ENCODE measurements around the gene CRTC1. TPM values are rescaled to one million over a fixed set of nuclear protein-coding genes. Genes with fewer than 3 reads are reported as not detected.

CRTC1 gene
- total RNA-seq, 4 donors from 2014 or later = 2.8 to 8.8 (median 3.7) TPM

- intact Hi-C loops (cut with DNase I; ENCODE audit: low total_unique reads) (no loop called here), in situ Hi-C loops (cut with MboI; ENCODE audit: low sequenced_read_pairs in 4 of 4) (no loop called here)
- no peak for ATAC-seq
- peak overlapping the region in 1 of 4 donors; percentile 9 for H3K4me3 ChIP-seq
- H3K27me3 ChIP-seq = no peaks in the 10 kb centered on the region
- H3K36me3 ChIP-seq = no peaks in the 10 kb centered on the region
- no peaks in the 10 kb centered on the region for H3K9me3 ChIP-seq
- TF ChIP-seq POLR2A (IDR thresholded peaks at IDR 0.05) (no peak), CTCF (IDR thresholded peaks at IDR 0.05 in 4 of 5, conservative IDR thresholded peaks at IDR 0.05 in 1 of 5) (no peak)
- H3K27ac ChIP-seq = peak overlapping the region; percentile 71 to 82 (median 78)
- H3K4me1 ChIP-seq = peaks cover 41 to 46% of the 10 kb centered on the region in 2 donors
- DNase-seq = no peak
Observed at GRCh38 chr19:18651300-18651699, 32.2 kb upstream of the CRTC1 start.

GRCh38 chr19:18651733-18652132 is 31.7 kb upstream of the CRTC1 start:
- Histone ChIP-seq H3K27ac (peak overlapping the region; percentile 71 to 82 (median 78)), H3K27me3 (no peaks in the 10 kb centered on the region), H3K9me3 (no peaks in the 10 kb centered on the region), H3K4me1 (peaks cover 45 to 46% of the 10 kb centered on the region in 2 donors), H3K36me3 (no peaks in the 10 kb centered on the region), H3K4me3 (no peak overlapping the region)
- DNase-seq = no peak
- TF ChIP-seq CTCF (IDR thresholded peaks at IDR 0.05 in 4 of 5, conservative IDR thresholded peaks at IDR 0.05 in 1 of 5) (no peak), POLR2A (IDR thresholded peaks at IDR 0.05) (no peak)
- intact Hi-C loops (cut with DNase I; ENCODE audit: low total_unique reads) = no loop called here
- ATAC-seq = no peak
- in situ Hi-C loops (cut with MboI; ENCODE audit: low sequenced_read_pairs in 4 of 4) = no loop called here

GRCh38 chr19:18653853-18654252 is 29.6 kb upstream of the CRTC1 start:
- Histone ChIP-seq H3K4me1 (peaks cover 47 to 56% of the 10 kb centered on the region in 2 donors), H3K36me3 (no peaks in the 10 kb centered on the region), H3K27ac (no peak overlapping the region), H3K27me3 (no peaks in the 10 kb centered on the region), H3K9me3 (no peaks in the 10 kb centered on the region), H3K4me3 (no peak overlapping the region)
- intact Hi-C loops (cut with DNase I; ENCODE audit: low total_unique reads) = no loop called here
- no peak for DNase-seq
- no peak for TF ChIP-seq CTCF (IDR thresholded peaks at IDR 0.05 in 4 of 5, conservative IDR thresholded peaks at IDR 0.05 in 1 of 5)
- TF ChIP-seq POLR2A (IDR thresholded peaks at IDR 0.05) = no peak
- no peak for ATAC-seq
- in situ Hi-C loops (cut with MboI; ENCODE audit: low sequenced_read_pairs in 4 of 4) = no loop called here

- no peak overlapping the region for H3K27ac ChIP-seq
- DNase-seq (no peak), ATAC-seq (no peak)
- H3K4me3 ChIP-seq = no peak overlapping the region
- H3K9me3 ChIP-seq = no peaks in the 10 kb centered on the region
- in situ Hi-C loops (cut with MboI; ENCODE audit: low sequenced_read_pairs in 4 of 4) (no loop called here), intact Hi-C loops (cut with DNase I; ENCODE audit: low total_unique reads) (no loop called here)
- TF ChIP-seq POLR2A (IDR thresholded peaks at IDR 0.05) (no peak), CTCF (IDR thresholded peaks at IDR 0.05 in 4 of 5, conservative IDR thresholded peaks at IDR 0.05 in 1 of 5) (no peak)
- H3K27me3 ChIP-seq = no peaks in the 10 kb centered on the region
- H3K4me1 ChIP-seq = peaks cover 47 to 55% of the 10 kb centered on the region in 2 donors
- no peaks in the 10 kb centered on the region for H3K36me3 ChIP-seq
Observed at GRCh38 chr19:18654469-18654868, 29.0 kb upstream of the CRTC1 start.

- intact Hi-C loops (cut with DNase I; ENCODE audit: low total_unique reads) (no loop called here), in situ Hi-C loops (cut with MboI; ENCODE audit: low sequenced_read_pairs in 4 of 4) (no loop called here)
- peaks cover 48 to 53% of the 10 kb centered on the region in 2 donors for H3K4me1 ChIP-seq
- no peak overlapping the region for H3K4me3 ChIP-seq
- no peak for TF ChIP-seq CTCF (IDR thresholded peaks at IDR 0.05 in 4 of 5, conservative IDR thresholded peaks at IDR 0.05 in 1 of 5)
- no peak for TF ChIP-seq POLR2A (IDR thresholded peaks at IDR 0.05)
- no peaks in the 10 kb centered on the region for H3K9me3 ChIP-seq
- DNase-seq (no peak), ATAC-seq (no peak)
- no peaks in the 10 kb centered on the region for H3K27me3 ChIP-seq
- no peaks in the 10 kb centered on the region for H3K36me3 ChIP-seq
- no peak overlapping the region for H3K27ac ChIP-seq
Observed at GRCh38 chr19:18655173-18655844, 28.2 kb upstream of the CRTC1 start.
